GM19043 (cell line): ENCODE data around the gene TEX54.
"Not testable (repeated sequence)": the region's sequence is repeated elsewhere in the genome, so short reads cannot be mapped to it uniquely, and the experiment has no call there.

Experiments used
- ATAC-seq: cut with Tn5 transposase; IDR thresholded peaks from one replicate; pipeline ENCODE4 v1.9.1; 2021; ENCODE audit warnings: low read depth; ENCODE audit not compliant: unreplicated experiment

TEX54 gene

GRCh38 chr11:62839050-62839945 is 6.7 kb upstream of the TEX54 start, which contains the start of gene WDR74:
TSS of gene WDR74 (minus strand) at chr11:62839590. CDS start at chr11:62839570, 20 bp downstream.
- ATAC-seq = peak; percentile 41

DNA sequence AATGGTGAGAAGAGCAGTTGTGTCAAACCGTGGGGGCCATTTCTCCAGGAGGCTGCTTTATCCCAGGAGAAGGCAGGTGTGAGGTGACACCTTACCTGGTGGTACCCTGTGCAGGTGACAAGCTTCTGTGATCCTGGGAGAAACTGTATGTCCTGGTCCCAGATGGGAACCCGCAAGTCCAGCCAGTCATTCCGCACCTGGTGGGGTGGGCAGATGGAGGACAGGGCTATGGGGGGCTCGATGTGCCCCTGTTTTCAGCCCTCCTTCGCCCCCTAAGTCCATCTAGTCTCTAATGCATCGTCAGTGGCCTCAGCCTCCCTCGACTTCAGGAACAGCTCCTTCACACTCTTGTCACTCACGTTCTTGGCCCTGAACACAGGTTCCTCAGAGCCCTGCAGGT is 2.7 kb upstream of the TEX54 start:
- ATAC-seq = no peak

GRCh38 chr11:62831520-62832335 is 913 bp downstream of the TEX54 start, which contains the start of gene STX5:
TSS of gene STX5 (minus strand) at chr11:62832051. CDS start at chr11:62831243, 808 bp downstream.
- peak; percentile 79 for ATAC-seq

DNA sequence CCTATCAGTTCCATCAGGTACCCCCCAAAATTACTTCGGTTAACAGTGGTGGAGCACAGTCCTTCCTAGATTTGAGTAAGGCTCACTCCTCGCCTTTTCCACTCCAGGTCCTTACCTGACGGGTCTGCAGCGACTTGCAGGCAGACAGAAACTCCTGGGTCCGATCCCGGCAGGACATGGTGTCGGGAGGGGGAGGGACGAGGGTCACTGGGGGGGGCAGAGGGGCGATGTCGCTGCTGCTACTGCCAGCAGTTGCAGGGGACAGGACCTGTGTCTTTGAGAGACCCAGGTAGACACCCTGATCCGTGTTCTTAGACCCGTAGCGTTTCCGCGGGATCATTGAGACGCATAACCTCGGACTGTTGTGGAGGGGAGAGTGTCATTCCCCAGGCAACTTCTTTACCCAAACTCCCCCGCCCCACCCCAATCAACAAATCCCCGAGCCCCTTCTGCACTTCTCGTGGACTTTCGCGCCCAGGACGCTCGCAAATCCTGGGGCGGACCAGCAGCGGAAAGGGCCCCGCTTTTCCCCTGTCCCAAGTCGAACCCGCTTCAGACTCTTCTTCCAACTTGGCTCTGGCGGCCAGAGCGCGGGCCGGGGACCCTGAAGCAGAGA is 1.6 kb downstream of the TEX54 start:
- ATAC-seq = no peak

DNA sequence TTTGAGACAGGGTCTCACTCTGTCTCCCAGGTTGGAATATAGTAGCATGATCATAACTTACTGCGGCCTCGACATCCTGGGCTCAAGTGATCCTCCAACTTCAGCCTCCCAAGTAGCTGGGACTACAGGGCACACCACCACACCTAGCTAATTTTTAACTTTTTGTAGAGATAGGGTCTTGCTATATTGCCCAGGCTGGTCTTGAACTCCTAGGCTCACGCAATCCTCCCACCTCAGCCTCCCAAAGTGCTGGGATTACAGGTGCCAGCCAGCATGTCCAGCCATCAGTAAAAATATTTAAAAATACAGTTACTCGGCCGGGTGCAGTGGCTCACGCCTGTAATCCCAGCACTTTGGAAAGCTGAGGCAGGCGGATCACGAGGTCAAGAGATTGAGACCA is 4.5 kb downstream of the TEX54 start:
- not testable (repeated sequence) for ATAC-seq

DNA sequence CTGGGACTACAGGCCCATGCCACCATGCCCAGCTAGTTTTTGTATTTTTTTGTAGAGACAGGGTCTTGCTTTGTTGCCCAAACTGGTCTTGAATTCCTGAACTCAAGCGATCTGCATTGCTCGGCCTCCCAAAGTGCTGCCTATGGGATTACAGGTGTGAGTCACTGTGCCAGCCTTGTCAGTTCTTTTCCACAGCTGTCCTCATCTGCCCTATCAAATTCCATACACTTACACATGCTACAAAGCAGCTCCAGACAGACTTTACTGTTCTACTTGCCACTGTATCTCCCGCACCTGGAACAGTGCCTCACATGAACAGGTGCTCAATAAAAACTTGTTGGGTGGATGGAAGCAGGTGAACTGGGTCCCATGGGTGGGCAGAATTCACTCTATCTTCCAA is 9.0 kb downstream of the TEX54 start:
- no peak for ATAC-seq

- no peak for ATAC-seq
Measured at GRCh38 chr11:62817129-62817528, 15.5 kb downstream of the TEX54 start.

GRCh38 chr11:62816557-62816956 is 16.1 kb downstream of the TEX54 start:
- no peak for ATAC-seq

DNA sequence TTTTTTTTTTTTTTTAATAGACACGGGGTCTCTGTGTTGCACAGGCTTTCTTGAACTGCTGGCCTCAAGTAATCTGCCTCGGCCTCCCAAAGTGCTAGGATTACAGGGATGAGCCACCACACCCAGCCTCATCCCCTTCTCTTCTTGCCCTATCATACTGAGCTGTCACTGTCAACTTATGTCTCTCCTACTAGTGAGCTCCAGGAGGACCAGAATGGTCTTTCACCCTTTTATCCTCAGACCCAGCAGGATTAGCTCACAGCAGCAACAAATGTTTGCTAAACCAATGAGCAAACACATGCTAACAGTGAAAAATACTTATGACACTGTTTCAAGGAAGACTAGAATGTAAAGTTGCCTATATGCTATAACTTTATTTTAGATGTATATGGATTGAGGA is 21.0 kb downstream of the TEX54 start:
- ATAC-seq = no peak

- no peak for ATAC-seq
Measured at GRCh38 chr11:62810748-62811147, 21.9 kb downstream of the TEX54 start.

DNA sequence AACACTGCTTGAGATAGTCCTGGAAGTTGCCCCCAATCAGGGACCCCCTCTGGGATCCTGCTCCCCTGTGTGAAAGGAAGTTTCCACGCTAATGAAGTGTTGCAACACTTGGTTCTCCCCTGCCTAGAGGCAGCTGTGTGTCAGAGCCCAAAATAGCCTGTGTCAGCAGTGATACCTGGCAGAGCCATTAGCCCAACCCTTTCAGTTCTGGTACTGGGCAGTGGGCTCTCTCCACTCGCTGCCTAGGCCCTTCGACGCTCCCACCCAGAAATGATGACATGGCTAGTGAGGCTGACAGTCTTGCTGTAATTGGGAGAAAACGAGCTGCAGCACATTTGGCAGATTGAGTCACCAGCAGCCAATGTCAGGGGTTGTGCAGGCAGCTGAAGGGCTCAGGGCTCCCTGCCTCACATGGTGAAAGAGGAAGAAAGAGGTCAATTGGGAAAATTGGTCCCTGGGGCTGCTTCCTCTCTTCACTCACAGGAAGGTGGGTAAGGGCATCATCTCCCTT is 26.0 kb downstream of the TEX54 start:
- no peak for ATAC-seq

- no peak for ATAC-seq
Measured at GRCh38 chr11:62805961-62806441, 26.6 kb downstream of the TEX54 start.

- peak; percentile 67 for ATAC-seq
Measured at GRCh38 chr11:62805076-62805892, 27.4 kb downstream of the TEX54 start, which contains the start of gene NXF1. TSS of gene NXF1 (minus strand) at chr11:62805440. CDS start at chr11:62805356, 84 bp downstream.

- ATAC-seq = no peak
Measured at GRCh38 chr11:62804310-62805075, 28.1 kb downstream of the TEX54 start.

GRCh38 chr11:62801071-62801470 is 31.6 kb downstream of the TEX54 start:
- no peak for ATAC-seq

- ATAC-seq = no peak
Measured at GRCh38 chr11:62799486-62799885, 33.2 kb downstream of the TEX54 start.

DNA sequence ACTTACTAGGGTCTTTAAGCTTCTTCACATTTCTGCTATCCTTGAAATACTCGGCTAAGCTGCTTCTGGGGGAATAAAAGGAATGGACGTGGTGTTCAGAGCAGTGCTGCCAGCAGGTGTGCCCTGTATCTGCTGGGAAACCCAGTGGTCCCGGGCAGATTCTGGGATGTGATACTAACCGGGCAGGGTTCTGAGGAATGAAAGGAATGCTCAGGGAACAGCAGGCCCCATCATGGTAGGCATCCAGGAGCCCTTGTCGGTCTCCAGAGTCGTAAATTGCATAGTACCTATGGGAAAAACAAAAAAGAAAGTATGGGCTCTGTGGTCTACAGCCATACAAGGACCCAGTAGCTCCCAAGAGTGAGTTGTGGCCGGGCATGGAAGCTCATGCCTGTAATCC is 36.4 kb downstream of the TEX54 start:
- ATAC-seq = no peak

GRCh38 chr11:62794201-62794775 is 38.4 kb downstream of the TEX54 start:
- no peak for ATAC-seq

- no peak for ATAC-seq
Measured at GRCh38 chr11:62792202-62792575, 40.5 kb downstream of the TEX54 start.
